Mammary epithelial cell (primary cell): Measurements from ENCODE around the gene TNIK.

ENCODE experiments used
- EZH2 ChIP-seq: IDR thresholded peaks from 2 replicates; pipeline ENCODE4 v1.6.1; 2012; ENCODE audit warnings: low read length, inconsistent platforms, borderline replicate concordance
- TF ChIP-seq, protein P1 (sequence below), 2 donors: IDR thresholded peaks in 1 of 2; conservative IDR thresholded peaks in 1 of 2; 2 replicates each; pipeline ENCODE4 v1.5.1; 2011 to 2012; ENCODE audit warnings: inconsistent platforms in 2 of 2, low read length in 2 of 2, mild to moderate bottlenecking in 2 of 2, control low read depth in 1 of 2, low read depth in 1 of 2; ENCODE audit not compliant: insufficient read depth in 1 of 2; ENCODE audit errors: extremely low read depth in 1 of 2

DNA sequence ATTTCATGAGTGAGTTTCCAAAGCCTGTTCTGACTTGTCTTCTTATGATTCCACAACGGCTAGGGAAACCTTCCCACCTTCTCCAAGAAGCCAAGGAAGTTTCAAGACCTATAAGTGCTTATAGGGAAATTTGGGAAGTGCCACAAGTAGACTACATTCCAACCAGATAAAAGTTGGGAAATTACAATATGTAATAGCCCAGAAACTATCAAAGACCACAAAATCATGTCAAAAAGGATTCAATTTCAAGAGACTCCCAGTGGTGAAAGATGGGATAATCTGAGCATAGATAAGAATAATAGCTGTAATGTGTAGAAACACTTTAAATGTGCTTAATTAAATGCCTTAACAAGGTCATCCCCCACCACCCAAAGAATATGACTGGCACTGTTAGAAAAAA is 264.5 kb downstream of the TNIK start:
- no peak for TF ChIP-seq EZH2
- TF ChIP-seq, protein P1, sequence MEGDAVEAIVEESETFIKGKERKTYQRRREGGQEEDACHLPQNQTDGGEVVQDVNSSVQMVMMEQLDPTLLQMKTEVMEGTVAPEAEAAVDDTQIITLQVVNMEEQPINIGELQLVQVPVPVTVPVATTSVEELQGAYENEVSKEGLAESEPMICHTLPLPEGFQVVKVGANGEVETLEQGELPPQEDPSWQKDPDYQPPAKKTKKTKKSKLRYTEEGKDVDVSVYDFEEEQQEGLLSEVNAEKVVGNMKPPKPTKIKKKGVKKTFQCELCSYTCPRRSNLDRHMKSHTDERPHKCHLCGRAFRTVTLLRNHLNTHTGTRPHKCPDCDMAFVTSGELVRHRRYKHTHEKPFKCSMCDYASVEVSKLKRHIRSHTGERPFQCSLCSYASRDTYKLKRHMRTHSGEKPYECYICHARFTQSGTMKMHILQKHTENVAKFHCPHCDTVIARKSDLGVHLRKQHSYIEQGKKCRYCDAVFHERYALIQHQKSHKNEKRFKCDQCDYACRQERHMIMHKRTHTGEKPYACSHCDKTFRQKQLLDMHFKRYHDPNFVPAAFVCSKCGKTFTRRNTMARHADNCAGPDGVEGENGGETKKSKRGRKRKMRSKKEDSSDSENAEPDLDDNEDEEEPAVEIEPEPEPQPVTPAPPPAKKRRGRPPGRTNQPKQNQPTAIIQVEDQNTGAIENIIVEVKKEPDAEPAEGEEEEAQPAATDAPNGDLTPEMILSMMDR (conservative IDR thresholded peaks at IDR 0.05 in 1 of 2, IDR thresholded peaks at IDR 0.05 in 1 of 2; ENCODE audit: extremely low read depth in 1 of 2, insufficient read depth in 1 of 2, low read depth in 1 of 2, low read length in 2 of 2), result peak; percentile 26 to 36
